ENCODE measurements around the gene RPTOR.

Gene RPTOR

DNA sequence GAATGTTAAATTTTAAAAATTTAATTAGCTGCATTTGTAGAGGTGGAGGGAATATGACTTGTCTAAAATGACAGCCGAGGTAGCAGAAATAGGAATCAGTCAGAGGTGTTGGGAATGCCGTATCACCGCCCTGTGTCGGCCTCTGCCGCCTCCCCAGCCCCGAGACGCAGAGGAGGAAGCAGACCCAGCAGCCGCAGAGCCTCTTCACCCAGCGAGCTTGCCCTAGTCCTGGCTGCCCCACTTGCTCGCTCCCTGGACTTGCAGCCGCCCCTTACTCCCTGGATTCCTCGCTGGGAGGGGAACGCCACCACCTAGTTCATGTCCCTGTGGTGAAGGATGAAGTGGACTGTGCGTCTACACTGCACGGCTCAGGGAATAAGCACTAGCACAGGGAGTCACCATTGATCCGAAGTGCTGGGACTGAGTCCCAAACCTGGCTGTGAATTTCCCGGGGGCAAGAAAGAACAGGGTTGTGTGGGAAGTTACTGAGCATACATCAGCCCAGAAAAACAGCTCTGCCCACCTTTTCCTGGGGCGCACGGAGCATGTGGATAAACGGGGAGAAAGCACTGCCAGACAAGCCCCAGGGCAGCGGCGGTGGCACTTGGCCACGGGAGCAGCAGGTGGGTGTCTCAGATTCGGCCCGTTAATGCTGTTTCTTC is 76.8 kb downstream of the RPTOR start:
- H3K4me1 ChIP-seq (ENCODE audit: control insufficient read depth, insufficient read depth, low read length): peaks cover 8% of the 10 kb centered on the region
- H3K9me3 ChIP-seq (ENCODE audit: control insufficient read depth, insufficient read depth, low read depth, low read length): no peaks in the 10 kb centered on the region
- H3K36me3 ChIP-seq (ENCODE audit: control insufficient read depth in 2 of 2, insufficient read depth in 1 of 2, low read length in 2 of 2): peaks cover 9 to 11% of the 10 kb centered on the region in 2 experiments
- H3K27ac ChIP-seq (ENCODE audit: extremely low read depth, low read depth, low read length): no peak overlapping the region
- TF ChIP-seq, protein P1, sequence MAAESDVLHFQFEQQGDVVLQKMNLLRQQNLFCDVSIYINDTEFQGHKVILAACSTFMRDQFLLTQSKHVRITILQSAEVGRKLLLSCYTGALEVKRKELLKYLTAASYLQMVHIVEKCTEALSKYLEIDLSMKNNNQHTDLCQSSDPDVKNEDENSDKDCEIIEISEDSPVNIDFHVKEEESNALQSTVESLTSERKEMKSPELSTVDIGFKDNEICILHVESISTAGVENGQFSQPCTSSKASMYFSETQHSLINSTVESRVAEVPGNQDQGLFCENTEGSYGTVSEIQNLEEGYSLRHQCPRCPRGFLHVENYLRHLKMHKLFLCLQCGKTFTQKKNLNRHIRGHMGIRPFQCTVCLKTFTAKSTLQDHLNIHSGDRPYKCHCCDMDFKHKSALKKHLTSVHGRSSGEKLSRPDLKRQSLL (tag by site-specific recombination; IDR thresholded peaks at IDR 0.05): no peak
- 0 out of 2 replicates have a peak, but pooled peaks have one; percentile 21 for TF ChIP-seq ZBTB8A (tag by site-specific recombination; IDR thresholded peaks at IDR 0.05)
- TF ChIP-seq EGR2 (tag by site-specific recombination; IDR thresholded peaks at IDR 0.05; ENCODE audit: low read depth): peak; percentile 84
- TF ChIP-seq ZFHX2 (tag by site-specific recombination; conservative IDR thresholded peaks at IDR 0.05): peak; percentile 88
- peak; percentile 49; the same call in 1 of the 2 replicates for TF ChIP-seq SCRT2 (tag by site-specific recombination; IDR thresholded peaks at IDR 0.05)
- no peak for TF ChIP-seq ZNF138 (tag by site-specific recombination; IDR thresholded peaks at IDR 0.05; ENCODE audit: borderline replicate concordance)
- peak; percentile 63 for TF ChIP-seq ZNF600 (tag by site-specific recombination; IDR thresholded peaks at IDR 0.05)
- peak; percentile 45; the same call in 1 of the 2 replicates for TF ChIP-seq IKZF3 (tag by site-specific recombination; IDR thresholded peaks at IDR 0.05)
- ChIA-PET CTCF (interaction anchor here (0.7 to 2.6 kb wide), 3 partner anchors 28 to 1754 kb away, joined by 3 to 14 read pairs (median 3); no protein-coding TSS in a partner anchor), POLR2A (no interaction called here)
- no peak overlapping the region for H3K4me3 ChIP-seq (ENCODE audit: low read depth, low read length)

DNA sequence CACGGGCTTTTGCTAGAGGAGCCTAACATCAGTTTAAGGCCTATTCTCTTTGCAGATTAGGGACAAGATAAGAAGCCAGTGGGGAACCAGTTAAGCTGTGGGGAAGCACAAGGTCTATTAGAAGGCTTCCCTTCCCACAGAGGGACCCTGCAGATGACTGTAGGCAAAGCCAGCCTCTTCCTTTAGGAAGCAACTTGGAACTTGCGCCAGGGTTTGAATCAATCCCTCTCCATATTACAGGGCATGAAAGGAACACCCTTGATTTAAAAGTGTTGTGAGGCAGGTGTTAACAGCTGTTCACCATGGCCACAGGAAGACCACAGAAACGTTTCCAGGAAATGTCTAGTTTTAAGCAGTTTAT is 77.3 kb downstream of the RPTOR start:
- Histone ChIP-seq H3K36me3 (ENCODE audit: control insufficient read depth in 2 of 2, insufficient read depth in 1 of 2, low read length in 2 of 2) (peaks cover 12 to 15% of the 10 kb centered on the region in 2 experiments), H3K4me1 (ENCODE audit: control insufficient read depth, insufficient read depth, low read length) (peaks cover 8% of the 10 kb centered on the region), H3K9me3 (ENCODE audit: control insufficient read depth, insufficient read depth, low read depth, low read length) (no peaks in the 10 kb centered on the region), H3K4me3 (ENCODE audit: low read depth, low read length) (no peak overlapping the region), H3K27ac (ENCODE audit: extremely low read depth, low read depth, low read length) (no peak overlapping the region)
- ChIA-PET POLR2A (no interaction called here), CTCF (interaction anchor here (0.7 to 2.6 kb wide), 3 partner anchors 28 to 1754 kb away, joined by 3 to 14 read pairs (median 3); no protein-coding TSS in a partner anchor)
- TF ChIP-seq ZFHX2 (tag by site-specific recombination; conservative IDR thresholded peaks at IDR 0.05) (0 out of 2 replicates have a peak, but pooled peaks have one; percentile 0), ZNF433 (tag by site-specific recombination; IDR thresholded peaks at IDR 0.05; ENCODE audit: low read depth) (no peak), ZIC2 (tag by site-specific recombination; IDR thresholded peaks at IDR 0.05) (peak; percentile 84; the same call in 1 of the 2 replicates)

- Histone ChIP-seq H3K4me1 (ENCODE audit: control insufficient read depth, insufficient read depth, low read length) (peaks cover 6% of the 10 kb centered on the region), H3K9me3 (ENCODE audit: control insufficient read depth, insufficient read depth, low read depth, low read length) (no peaks in the 10 kb centered on the region), H3K36me3 (ENCODE audit: control insufficient read depth in 2 of 2, insufficient read depth in 1 of 2, low read length in 2 of 2) (peaks cover 12 to 17% of the 10 kb centered on the region in 2 experiments), H3K27ac (ENCODE audit: extremely low read depth, low read depth, low read length) (no peak overlapping the region), H3K4me3 (ENCODE audit: low read depth, low read length) (no peak overlapping the region)
- TF ChIP-seq ZNF76 (tag by site-specific recombination; IDR thresholded peaks at IDR 0.05; ENCODE audit: borderline replicate concordance, low read depth) (no peak), BCL11B (tag by site-specific recombination; IDR thresholded peaks at IDR 0.05; ENCODE audit: low read depth) (no peak), ZNF341 (tag by site-specific recombination; IDR thresholded peaks at IDR 0.05; ENCODE audit: low read depth) (no peak), ZNF654 (tag by site-specific recombination; IDR thresholded peaks at IDR 0.05; ENCODE audit: low read depth) (no peak), CTCF (tag by site-specific recombination; IDR thresholded peaks at IDR 0.05) (no peak), ZNF202 (tag by site-specific recombination; IDR thresholded peaks at IDR 0.05; ENCODE audit: borderline replicate concordance) (no peak), ZNF747 (tag by site-specific recombination; IDR thresholded peaks at IDR 0.05) (no peak), ZBTB21 (tag by site-specific recombination; IDR thresholded peaks at IDR 0.05) (no peak), ZNF660 (tag by site-specific recombination; IDR thresholded peaks at IDR 0.05) (no peak)
- TF ChIP-seq, protein P1 (tag by site-specific recombination; IDR thresholded peaks at IDR 0.05): no peak
- CTCF ChIA-PET: interaction anchor here (0.6 to 1.4 kb wide), 3 partner anchors 26 to 361 kb away, joined by 3 to 4 read pairs (median 3); no protein-coding TSS in a partner anchor
- POLR2A ChIA-PET: no interaction called here
These were observed 80.2 kb downstream of the RPTOR start for GRCh38 chr17:80624864-80625263.
